Pulmonary artery endothelial cell (primary cell): Measurements from ENCODE around the gene SEC62. TPM values are rescaled to one million over a fixed set of nuclear protein-coding genes. Genes with fewer than 3 reads are reported as not detected.

Experiments used
- DNase-seq: peaks from one replicate; pipeline ENCODE4 v3.0.0-alpha.2; 2011; ENCODE audit warnings: low read depth, low spot score
- total RNA-seq: library from RNA; depleted of rRNA; stranded (reverse); fragments of >200 nt; gene quantifications from 2 replicates; pipeline ENCODE4 v1.2.3, GENCODE V29; 2014

SEC62 gene, protein sequence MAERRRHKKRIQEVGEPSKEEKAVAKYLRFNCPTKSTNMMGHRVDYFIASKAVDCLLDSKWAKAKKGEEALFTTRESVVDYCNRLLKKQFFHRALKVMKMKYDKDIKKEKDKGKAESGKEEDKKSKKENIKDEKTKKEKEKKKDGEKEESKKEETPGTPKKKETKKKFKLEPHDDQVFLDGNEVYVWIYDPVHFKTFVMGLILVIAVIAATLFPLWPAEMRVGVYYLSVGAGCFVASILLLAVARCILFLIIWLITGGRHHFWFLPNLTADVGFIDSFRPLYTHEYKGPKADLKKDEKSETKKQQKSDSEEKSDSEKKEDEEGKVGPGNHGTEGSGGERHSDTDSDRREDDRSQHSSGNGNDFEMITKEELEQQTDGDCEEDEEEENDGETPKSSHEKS
- total RNA-seq, result 39.5 and 78.8 TPM in 2 replicates

DNA sequence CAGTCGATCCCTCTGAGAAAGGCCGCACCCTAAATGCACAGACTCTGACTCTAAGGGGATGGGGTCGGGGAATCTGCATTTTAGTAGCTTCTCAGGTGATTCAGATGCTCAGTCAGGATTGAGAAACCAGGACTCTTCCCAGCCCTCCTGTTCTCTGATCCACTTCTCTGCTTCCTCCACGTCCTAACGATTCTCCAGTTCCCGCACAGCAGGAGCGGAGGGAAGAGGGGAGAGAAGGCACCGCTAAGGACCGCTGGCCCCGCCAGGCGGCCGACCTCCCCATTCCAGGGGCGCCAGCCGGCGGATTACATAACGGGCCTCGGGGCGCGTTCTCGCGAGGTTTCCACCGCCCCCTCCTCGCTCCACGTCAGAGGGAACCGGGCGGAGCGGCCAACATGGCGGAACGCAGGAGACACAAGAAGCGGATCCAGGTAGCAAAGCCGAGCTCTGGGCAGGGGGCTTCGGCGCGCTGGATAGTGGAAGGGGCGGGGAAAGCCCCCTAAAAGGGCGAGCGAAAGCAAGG lies at the start of gene SEC62:
Gene SEC62, plus strand, starts transcription at position 380 of the 523 bp plus-strand sequence. Its CDS starts 16 bp downstream, at position 396.
- DNase-seq, result peak; percentile 71

DNA sequence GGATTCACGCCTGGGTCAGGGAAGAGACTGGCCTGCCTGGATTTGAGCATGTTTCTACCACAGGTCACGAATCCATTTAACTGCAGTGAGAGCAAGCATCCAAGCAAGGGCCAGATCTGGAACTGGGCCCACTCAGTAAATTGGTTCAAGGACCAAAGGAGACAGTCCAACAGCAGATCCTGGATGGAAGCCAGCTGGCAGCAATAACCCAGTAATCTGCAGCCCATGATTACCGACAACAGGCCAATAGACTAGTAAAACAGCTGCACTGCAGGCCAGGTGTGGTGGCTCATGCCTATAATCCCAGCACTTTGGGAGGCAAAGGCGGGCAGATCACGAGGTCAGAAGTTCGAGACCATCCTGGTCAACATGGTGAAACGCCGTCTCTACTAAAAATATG lies 43.4 kb upstream of the SEC62 start:
- no peak for DNase-seq

DNA sequence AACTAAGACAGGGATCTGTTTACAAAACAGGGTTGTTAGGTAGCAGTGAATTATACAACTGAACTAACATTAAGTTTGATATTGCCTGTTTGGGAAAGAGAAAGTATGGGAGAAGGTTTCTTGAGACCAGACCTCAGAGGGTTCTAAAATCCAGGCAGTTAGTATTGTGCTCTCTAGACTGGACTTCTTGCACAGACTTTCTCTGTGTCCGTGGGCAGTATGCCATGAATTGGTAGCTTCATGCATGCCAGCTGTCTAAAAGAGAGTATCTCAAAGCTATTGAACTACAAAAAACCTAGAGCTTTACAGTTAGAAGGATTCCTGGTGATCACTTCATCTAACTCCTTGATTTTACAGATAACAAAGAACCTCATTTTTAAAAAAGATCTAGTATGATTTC lies 42.8 kb upstream of the SEC62 start:
- no peak for DNase-seq

DNA sequence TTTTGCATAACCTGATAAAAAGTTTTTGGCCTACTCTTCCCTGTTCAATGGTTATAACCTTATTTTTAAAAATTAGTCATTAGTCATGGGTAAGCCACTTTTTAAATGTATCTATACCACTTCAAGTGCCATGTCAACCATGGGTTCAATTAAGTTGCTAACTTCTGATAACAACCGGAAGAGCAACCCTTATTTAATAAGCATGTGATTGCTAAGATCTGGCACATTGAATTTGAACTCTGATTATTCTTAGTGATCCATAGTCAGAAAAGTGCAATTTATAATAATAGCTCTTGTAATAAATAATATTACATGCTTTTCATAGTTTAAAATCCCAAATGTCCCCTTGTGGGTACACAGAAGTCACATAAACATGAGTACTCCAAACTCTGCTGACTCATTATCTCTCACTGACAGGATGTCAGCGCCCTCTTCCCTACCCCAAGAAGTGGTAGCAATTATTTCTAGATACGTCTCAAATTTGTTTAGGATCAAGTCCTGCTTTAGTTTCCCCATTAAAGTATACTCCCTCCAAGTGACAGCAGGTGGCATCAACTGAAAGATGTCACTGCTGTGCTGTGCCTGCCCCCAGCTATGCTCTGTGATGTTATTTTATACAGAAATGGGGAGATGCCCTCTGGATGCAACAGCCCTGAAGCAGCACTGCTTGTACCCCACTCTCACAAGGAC lies 36.6 kb upstream of the SEC62 start:
- DNase-seq, result no peak

DNA sequence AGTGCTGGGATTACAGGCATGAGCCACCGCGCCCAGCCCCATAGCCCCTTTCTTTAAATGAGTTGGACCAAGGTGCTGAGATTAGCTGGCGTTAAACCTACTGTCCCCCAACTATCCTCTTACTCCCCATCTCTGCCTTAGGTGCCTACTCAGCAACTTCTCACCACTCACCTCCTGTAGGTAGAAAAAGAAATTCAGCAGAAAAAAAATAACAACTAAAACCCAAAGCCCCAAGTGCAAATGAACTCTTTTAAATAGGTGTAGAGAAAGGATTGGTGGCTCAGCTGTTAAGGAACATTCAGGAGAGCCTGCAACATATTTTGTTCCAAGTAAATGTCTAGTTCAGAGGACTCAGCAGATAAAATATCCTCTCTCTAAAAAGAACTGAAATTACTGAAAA lies 35.8 kb upstream of the SEC62 start:
- no peak for DNase-seq

DNA sequence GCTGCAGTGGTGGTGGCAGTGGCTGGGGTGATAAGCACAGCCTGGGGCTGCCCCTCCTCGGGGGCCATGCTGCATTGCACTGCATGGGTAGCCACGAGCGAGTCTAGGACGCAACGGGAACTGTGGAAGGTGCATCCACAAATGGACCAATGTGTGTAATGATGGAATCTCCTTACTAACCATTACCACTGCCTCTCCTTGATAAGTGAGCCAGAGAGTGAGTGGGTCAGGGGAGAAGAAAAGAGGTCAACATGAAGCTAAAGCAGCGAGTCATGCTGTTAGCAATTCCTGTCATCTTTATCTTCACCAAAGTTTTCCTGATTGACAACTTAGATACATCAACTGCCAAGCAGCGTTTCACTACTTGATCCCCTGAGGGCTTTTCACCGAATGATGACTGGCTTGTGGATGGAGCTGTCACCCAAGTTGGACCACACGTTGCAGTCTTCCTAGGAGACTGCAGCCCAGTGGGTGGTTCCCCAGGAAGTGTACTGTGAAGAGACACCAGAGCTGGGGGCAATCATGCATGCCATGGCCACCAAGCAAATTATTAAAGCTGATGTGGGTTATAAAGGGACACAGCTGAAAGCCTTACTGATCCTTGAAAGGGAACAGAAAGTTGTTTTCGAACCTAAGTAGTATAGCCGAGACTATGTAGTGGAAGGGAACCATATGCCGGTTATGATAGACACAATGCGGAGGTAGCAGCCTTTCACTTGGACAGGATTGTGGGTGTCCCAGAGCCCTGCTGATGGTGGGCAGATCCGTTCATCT lies 34.7 kb upstream of the SEC62 start:
- DNase-seq, result no peak

DNA sequence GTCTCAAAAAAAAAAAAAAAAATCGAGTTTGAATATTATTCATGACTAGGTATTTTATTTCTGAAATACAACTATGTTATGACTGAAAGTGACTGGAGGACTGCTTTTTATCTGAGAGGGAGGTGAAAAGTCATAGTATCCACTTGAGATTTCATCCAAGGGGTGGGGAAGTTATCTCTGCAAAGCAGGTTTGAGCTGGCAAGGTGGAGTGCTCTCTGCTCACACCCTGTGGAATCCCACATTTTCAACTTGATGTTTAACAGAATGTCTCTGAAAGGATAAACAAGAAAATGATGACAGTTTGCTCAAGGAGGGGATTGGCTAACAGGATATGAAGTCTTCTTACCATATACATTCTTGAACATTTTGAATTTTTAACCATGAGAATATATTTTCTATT lies 27.3 kb upstream of the SEC62 start:
- no peak for DNase-seq

DNA sequence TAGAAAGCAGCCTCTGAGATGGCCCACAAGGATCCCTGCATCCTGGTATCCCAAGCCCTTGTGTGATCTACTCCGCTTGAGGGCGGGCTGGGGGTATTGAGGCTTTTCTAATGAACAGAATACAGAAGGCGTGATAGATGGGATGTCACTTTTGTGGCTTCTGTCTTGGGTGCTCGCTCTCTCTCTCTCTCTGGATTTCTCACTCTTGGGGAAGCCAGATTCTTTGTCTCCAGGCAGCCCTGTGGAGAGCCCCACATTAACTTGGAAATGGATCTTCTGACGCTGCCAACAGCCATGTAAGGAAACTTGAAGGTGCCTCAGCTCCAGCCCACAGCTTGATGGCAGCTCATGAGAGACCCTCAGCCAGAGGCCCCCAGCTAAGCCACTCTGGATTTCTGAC lies 26.9 kb upstream of the SEC62 start:
- no peak for DNase-seq

DNA sequence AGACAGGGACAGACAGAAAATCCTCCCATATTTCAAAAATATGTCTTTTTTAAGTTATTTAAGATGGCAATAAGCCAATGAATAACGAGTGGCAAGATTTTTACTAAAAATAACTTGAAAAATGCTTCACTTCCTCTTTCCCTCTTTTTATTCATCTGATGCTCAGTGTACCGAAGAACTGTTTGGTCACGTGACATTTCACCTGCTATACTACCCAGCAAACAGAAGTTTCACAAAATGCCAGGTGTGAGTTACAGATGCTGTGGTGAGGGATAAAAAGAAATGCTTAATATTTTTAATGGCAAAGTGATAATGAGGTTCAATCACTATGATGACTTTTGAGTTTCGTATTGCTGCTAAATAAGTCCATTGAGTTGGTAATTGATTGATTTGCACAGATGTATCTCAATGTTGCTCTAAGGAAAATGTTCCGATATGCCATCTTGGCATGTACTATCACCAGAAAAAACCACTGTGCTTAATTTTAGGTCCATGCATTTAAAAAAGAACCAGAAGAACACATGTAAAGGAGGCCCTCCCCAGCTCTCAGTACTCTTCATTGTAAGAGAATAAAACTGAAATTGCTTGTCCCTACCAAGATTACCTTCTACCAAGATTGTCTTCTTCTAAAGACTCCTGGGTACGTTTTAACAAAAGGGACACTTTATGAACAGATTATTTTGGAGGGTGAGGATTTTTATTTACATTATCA lies 26.0 kb upstream of the SEC62 start:
- no peak for DNase-seq

DNA sequence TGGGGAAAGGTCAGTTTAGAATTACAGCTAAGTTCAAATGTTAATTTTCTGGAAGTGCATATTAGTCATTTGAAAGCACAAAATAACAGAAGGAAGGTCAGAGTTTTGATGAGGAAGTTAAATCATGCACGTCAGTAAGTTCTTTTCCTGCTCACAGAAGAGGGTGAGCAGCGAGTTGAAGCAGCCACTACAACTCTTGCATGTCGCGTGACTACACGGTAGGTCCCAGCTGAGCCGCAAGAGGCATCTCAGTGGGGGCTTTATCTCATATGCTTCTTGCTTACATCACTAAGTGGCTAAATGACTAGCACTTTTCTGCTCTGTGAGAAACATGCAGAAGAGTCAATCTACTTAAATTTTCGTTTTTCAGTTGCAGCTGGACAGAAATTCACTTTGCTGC lies 21.3 kb upstream of the SEC62 start:
- DNase-seq, result no peak

DNA sequence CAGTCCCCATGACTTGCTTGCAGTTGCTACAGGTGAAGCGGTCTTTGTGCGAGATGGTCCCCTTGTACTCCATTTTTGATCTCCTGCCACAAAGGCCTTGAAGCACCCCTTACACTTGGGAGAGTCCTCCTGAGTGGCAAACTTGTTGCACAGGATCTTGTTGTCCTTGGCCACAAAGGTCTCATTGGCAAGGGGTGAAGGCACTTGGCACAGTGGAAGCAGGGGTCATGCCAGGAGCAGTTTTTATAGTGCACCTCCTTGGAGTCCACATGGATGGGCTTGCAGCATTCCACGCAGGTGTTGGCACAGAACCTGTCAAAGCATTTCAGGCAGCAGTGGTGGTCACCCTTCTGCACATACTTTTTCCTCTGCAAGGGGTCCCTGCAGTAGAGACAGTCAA lies 20.3 kb upstream of the SEC62 start:
- DNase-seq, result no peak

DNA sequence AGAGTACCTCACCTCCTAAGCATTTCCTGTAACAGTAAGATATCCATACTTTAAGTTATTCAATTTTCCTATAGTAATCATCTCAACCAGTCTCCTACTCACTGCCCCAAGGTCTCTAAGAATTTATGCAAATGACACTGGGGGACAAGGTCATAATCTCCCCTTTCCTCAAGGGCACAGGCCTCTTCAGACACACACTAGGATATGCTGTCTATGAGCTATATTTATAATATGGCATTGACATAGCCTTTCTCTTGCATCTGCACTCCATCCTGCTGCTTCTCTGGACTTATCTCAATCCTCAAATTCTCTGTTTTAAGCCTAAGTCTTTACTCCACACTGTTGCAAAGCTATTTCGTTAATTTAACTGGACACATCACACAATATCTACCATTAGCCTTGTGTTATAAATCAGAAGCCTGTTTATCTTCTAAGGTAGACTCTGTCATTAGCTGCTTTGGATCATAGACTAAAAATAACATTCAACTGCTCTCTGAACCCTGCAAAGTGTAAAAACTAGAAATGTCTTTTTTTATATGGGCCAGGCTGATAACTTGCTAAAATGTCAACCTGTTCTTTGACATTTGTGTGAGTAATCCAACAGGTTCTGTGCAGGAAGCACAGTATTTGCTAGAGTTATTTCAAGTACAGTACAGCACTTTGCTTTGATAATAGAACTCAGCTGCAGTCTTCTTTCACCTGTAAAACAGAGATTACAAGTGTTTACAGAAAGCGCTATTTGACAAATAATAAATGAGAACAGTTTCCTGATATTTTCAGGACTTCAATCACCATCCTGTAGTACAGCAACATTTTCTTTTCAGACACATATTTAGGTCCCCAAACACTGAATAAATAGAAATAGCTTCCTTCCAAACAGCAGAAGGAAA lies 17.8 kb upstream of the SEC62 start:
- DNase-seq, result no peak

DNA sequence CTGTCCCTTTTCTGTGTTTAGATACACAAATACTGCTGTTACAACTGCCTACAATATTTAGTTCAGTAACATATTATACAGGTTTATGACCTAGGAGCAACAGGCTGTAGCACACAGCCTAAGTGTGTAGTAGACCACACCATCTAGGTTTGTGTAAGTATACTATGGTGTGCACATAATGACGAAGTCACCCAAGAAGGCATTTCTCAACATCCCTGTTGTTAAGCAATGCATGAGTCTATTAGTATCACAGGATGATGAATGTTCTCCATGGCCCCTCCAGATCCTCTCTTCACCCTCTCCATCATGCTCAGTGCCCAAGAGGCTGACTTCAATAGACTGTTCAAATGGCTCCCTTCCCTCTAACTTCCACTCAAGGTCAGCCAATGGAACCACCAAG lies 14.6 kb upstream of the SEC62 start:
- DNase-seq, result no peak

DNA sequence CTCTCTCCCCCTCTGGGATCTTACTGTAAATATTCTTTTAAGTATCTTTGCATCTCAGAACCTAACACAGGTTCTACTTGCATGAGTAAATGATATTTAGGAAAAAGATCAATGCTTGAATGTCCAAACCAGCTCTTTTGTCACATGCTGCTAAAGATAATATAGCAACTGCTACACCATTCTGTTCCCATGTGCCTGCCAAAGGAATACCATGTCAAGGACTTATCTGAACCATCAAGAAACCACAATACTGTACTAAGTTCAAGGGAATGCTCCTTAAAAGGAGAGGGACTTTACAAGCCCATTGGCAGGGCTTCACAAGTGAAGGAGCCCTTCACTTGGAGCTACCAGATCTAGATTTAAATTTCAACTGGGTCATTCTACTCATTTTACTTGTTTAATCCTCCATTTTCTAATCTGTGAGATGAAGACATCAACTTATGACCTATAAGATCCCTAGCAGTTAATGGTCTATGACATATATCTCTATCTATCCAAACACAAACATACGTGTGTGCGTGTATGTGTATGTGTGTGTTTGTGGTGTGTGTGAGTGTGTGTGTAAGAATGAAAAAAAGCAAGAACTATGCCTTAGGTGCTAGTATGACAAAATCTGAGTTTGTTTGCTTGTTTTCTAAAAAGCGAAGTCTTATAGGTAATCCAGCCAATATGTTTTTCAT lies 13.0 kb upstream of the SEC62 start:
- no peak for DNase-seq

DNA sequence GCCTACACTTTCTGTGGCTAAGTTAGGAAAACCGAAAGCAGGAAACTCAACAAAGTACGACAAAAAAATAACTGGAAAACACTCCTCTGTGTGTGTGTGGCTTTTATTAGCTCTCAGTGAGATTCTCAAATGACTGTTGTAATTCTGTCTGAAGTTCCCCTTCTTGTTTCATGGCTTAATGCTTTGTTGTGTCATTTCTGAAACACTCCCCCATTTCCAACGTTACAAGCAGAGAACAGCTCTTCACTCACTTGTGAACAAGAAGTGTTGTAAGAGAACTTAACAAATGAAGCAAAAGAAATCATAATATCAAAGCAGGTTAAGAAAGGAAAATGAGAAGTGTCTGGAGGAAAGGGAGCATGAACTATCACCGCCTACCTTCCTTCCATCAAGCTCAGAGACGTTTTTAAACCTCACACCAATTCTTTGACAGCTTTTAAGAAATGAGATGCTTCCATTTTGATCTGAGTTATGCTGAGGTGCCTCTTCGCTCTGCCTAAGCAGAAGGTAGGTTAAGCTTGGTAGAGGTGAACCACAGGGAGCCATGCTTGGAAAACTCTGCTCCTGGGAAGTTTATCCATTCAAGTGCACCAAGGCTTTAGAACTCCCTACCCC lies 12.4 kb upstream of the SEC62 start:
- no peak for DNase-seq

DNA sequence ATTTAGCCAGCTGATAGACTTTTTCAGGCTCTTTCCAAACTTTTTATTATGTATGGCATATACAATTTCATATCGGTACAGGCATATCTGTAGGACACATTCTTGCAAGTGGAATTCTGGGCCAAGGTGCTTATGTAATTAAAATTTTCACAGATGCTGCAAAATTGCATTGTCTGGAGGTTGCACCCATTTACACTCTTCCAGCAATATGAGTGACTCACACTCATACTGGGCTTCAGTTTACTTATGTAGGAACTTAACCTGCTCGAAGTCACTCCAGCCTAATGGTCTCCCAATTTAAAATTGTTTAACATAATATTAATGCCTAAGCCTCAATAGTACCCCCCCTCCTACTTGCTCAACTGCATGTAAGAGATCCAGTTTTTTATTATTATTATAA lies 11.2 kb upstream of the SEC62 start:
- no peak for DNase-seq

DNA sequence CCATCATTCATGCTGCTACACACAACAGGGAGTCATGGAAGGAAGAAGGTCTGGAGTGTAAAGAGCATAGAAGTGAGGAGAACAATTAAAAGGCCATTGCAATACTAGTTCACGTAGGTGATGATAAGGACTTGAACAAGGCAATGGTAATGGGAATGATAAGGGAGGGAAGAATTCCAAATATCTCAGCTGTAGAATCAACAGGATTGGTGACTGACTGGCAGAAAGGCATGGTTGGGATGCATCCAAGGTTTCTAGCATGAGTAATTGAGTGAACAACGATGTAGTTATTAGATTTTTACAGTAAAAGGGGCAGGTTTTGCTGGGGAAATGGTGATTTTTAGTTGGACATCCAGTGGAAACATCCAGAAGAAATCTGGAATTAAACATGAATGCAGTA lies 2.4 kb upstream of the SEC62 start:
- DNase-seq, result no peak

DNA sequence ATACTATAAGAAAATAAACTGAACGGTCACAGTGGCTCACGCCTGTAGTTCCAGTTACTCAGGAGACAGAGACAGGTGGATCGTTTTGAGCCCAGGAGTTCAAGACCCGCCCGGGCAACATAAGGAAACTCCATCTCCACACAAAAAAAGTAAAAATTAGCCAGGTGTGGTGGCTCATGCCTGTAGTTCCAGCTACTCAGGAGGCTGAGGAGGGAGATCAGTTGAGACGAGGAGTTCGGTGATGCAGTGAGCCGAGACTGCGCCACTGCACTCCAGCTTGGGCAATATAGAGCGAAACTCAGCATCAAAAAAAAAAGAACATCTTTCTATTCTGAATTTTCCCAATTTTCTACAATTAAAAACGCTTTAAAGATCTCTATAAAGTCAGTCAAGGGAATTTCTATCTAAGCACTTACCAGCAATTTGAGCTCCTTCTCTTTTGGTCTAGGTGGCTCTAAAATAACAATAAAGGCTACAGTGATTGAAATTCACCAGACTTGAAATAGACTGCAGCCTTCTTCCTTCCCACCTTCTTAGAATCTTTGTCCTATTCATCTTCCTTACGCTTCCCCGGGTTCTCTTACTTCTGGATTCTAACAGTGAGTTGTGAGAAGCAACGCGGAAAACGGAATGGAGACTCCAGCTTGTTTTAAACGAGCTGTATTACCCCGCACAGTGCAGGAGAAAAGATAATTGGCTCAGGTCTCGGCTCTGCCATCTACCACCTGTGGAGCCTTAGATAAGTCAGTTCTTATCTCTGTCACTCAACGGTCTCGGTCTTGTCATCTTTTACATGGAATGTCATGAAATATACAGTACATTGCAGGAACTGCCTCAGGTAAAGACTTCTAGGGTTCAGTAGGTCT lies 812 bp upstream of the SEC62 start:
- DNase-seq, result no peak
